ENCODE results near the gene NDUFAF7. TPM values are rescaled to one million over a fixed set of nuclear protein-coding genes. Genes with fewer than 3 reads are reported as not detected.

The NDUFAF7 gene
- total RNA-seq, 1 experiment from 2014 or later, result 38.0 TPM

GRCh38 chr2:37263839-37264238, 32.4 kb downstream of the NDUFAF7 start:
- no TSS peak for BruUV-seq (replicated peaks)
- Mint-ChIP-seq H3K36me3 (ENCODE audit: insufficient read depth, unreplicated experiment) (peaks cover 34% of the 10 kb centered on the region), H3K4me3 (ENCODE audit: unreplicated experiment) (no peak overlapping the region), H3K27ac (ENCODE audit: unreplicated experiment) (no peak overlapping the region), H3K4me1 (ENCODE audit: low read depth, unreplicated experiment) (peaks cover 18% of the 10 kb centered on the region), H3K27me3 (ENCODE audit: insufficient read depth, unreplicated experiment) (no peaks in the 10 kb centered on the region), H3K9me3 (ENCODE audit: unreplicated experiment) (no peaks in the 10 kb centered on the region)
- intact Hi-C loops (cut with micrococcal nuclease; ENCODE audit: unreplicated experiment), result loop anchor here (1.0 kb wide), 1 partner anchor 96 kb away; no protein-coding TSS in a partner anchor
- Histone ChIP-seq H3K36me3 (ENCODE audit: control insufficient read depth, insufficient read depth, low read length) (no peaks in the 10 kb centered on the region), H3K4me1 (no peaks in the 10 kb centered on the region), H3K27me3 (replicated peaks; ENCODE audit: control insufficient read depth, insufficient read depth, low read length) (no peaks in the 10 kb centered on the region), H3K4me3 (ENCODE audit: low read depth, low read length) (no peak overlapping the region), H3K9me3 (no peaks in the 10 kb centered on the region)
- CTCF ChIA-PET, result interaction anchor here (0.6 kb wide), 1 partner anchor 186 kb away, joined by 4 read pairs; no protein-coding TSS in a partner anchor
- peak in 1 of 2 experiments; percentile 16 for TF ChIP-seq CTCF (IDR thresholded peaks at IDR 0.05; ENCODE audit: insufficient read depth in 1 of 2, low read depth in 1 of 2, low read length in 1 of 2, severe bottlenecking in 1 of 2, unreplicated experiment in 1 of 2)
- POLR2A ChIA-PET, result no interaction called here
- no peak for DNase-seq

GRCh38 chr2:37267685-37268084, 36.2 kb downstream of the NDUFAF7 start:
- peaks cover 28% of the 10 kb centered on the region for H3K36me3 Mint-ChIP-seq (ENCODE audit: insufficient read depth, unreplicated experiment)
- no peak overlapping the region for H3K4me3 ChIP-seq (ENCODE audit: low read depth, low read length)
- no peaks in the 10 kb centered on the region for H3K9me3 ChIP-seq
- H3K27me3 ChIP-seq (replicated peaks; ENCODE audit: control insufficient read depth, insufficient read depth, low read length), result no peaks in the 10 kb centered on the region
- intact Hi-C loops (cut with micrococcal nuclease; ENCODE audit: unreplicated experiment), result no loop called here
- TF ChIP-seq CTCF (IDR thresholded peaks at IDR 0.05; ENCODE audit: insufficient read depth in 1 of 2, low read depth in 1 of 2, low read length in 1 of 2, severe bottlenecking in 1 of 2, unreplicated experiment in 1 of 2), result no peak
- peaks cover 18% of the 10 kb centered on the region for H3K4me1 Mint-ChIP-seq (ENCODE audit: low read depth, unreplicated experiment)
- no peak overlapping the region for H3K4me3 Mint-ChIP-seq (ENCODE audit: unreplicated experiment)
- no peaks in the 10 kb centered on the region for H3K27me3 Mint-ChIP-seq (ENCODE audit: insufficient read depth, unreplicated experiment)
- ChIA-PET CTCF (no interaction called here), POLR2A (no interaction called here)
- H3K27ac Mint-ChIP-seq (ENCODE audit: unreplicated experiment), result no peak overlapping the region
- DNase-seq, result no peak
- H3K4me1 ChIP-seq, result no peaks in the 10 kb centered on the region
- H3K36me3 ChIP-seq (ENCODE audit: control insufficient read depth, insufficient read depth, low read length), result peaks cover 4% of the 10 kb centered on the region; the same call in 1 of the 2 replicates
- no TSS peak for BruUV-seq (replicated peaks)
- H3K9me3 Mint-ChIP-seq (ENCODE audit: unreplicated experiment), result no peaks in the 10 kb centered on the region

GRCh38 chr2:37268111-37268510, 36.7 kb downstream of the NDUFAF7 start:
- TF ChIP-seq CTCF (IDR thresholded peaks at IDR 0.05; ENCODE audit: insufficient read depth in 1 of 2, low read depth in 1 of 2, low read length in 1 of 2, severe bottlenecking in 1 of 2, unreplicated experiment in 1 of 2), result no peak
- H3K36me3 Mint-ChIP-seq (ENCODE audit: insufficient read depth, unreplicated experiment), result peaks cover 24% of the 10 kb centered on the region
- H3K27me3 Mint-ChIP-seq (ENCODE audit: insufficient read depth, unreplicated experiment), result no peaks in the 10 kb centered on the region
- ChIA-PET POLR2A (no interaction called here), CTCF (no interaction called here)
- BruUV-seq (replicated peaks), result no TSS peak
- DNase-seq, result no peak
- H3K9me3 Mint-ChIP-seq (ENCODE audit: unreplicated experiment), result no peaks in the 10 kb centered on the region
- Histone ChIP-seq H3K4me3 (ENCODE audit: low read depth, low read length) (no peak overlapping the region), H3K36me3 (ENCODE audit: control insufficient read depth, insufficient read depth, low read length) (peaks cover 4% of the 10 kb centered on the region; the same call in 1 of the 2 replicates), H3K27me3 (replicated peaks; ENCODE audit: control insufficient read depth, insufficient read depth, low read length) (no peaks in the 10 kb centered on the region), H3K4me1 (no peaks in the 10 kb centered on the region), H3K9me3 (no peaks in the 10 kb centered on the region)
- no peak overlapping the region for H3K4me3 Mint-ChIP-seq (ENCODE audit: unreplicated experiment)
- no peak overlapping the region for H3K27ac Mint-ChIP-seq (ENCODE audit: unreplicated experiment)
- H3K4me1 Mint-ChIP-seq (ENCODE audit: low read depth, unreplicated experiment), result peaks cover 18% of the 10 kb centered on the region
- intact Hi-C loops (cut with micrococcal nuclease; ENCODE audit: unreplicated experiment), result no loop called here

Data from Caco-2 (cell line).